IPS DF 4.7 (cell line): ENCODE results near the gene PPP1R9A.

Source experiments
- DNase-seq: peaks from one replicate; pipeline ENCODE4 v3.0.0-alpha.2; 2013; ENCODE audit warnings: low spot score; ENCODE audit errors: extremely low read depth

Gene PPP1R9A

DNA sequence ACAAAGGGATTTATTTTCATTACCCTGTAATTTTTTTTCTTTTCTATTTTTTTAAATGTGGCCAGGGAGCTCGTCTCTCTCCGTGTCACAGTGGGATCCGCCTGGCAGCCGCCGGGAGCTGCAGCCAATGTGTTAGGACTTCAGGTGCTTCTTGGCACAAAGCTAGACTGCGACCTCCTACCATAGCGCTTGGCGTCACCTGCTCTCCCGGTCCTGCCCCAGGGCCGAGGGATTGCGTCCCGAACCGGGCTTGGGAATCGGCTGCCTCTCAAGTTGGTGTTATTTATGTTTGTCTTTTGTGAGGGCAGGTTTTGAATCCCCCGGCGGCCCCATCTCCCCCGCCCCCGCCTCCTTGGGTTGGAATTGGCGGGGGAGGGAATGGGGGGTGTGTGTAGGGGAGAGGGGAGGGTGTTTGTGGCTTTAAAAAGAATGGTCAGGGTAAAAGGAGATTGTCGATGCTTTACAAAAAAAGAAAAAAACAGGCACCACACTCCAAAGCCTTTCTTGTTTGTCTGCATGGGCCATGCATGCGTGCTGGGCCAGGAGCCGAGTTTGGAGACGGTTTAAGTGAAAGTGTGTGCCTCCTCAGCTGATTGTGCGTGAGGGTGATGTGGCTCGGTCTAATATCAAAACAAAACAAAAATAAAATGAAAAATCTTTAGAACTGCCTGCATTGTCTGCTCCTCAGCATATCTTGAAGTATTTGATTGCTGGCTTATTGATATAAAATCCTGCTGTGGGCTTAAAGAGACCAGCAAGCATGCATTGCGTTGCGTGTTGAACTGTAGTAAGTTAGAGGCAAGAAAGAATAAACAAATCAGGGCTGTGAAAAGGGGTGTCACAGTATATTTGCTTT is 1.2 kb downstream of the PPP1R9A start:
- DNase-seq, result peak; percentile 28

GRCh38 chr7:94909179-94909466 is 1.7 kb downstream of the PPP1R9A start:
- no peak for DNase-seq

GRCh38 chr7:94912085-94912484 is 4.7 kb downstream of the PPP1R9A start:
- DNase-seq, result no peak

DNA sequence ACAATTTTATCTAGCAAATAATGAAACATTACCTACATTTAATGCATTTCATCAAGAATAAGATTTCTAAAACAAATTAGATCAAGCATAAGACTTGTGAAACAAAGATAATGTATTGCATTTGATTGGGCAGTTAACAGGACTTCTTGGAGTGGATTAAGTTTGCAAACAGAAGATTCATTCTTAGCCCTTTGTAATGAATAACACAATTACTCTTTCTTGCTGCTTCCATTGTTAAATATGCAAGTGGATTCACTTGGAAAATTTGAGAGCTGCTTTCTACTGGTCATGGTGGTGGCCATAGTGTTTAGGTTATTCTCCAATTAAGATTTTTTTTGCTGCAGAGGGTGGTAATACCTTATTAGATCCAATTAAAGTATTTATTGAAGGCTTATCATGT is 6.0 kb downstream of the PPP1R9A start:
- no peak for DNase-seq

- DNase-seq, result no peak
These were observed 14.5 kb downstream of the PPP1R9A start for GRCh38 chr7:94921911-94922310.

DNA sequence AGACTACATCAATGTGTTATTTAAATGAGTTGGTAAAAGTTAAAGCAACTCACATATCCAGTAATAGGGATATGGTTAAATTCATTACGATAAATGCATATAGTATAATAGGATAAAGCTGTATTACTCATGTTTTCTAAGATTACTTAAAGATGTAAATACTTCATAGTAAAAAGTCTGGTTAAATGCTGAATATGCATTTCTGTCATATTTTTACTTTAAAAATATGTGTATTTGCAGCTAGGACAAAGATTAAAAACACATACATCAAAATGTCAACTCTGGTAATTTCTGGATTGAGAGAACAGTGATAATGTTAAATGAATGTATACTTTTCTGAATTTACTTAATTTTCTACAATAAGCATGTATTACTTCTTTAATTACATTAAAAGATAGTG is 15.1 kb downstream of the PPP1R9A start:
- DNase-seq, result no peak

GRCh38 chr7:94923412-94923811 is 16.0 kb downstream of the PPP1R9A start:
- no peak for DNase-seq

DNA sequence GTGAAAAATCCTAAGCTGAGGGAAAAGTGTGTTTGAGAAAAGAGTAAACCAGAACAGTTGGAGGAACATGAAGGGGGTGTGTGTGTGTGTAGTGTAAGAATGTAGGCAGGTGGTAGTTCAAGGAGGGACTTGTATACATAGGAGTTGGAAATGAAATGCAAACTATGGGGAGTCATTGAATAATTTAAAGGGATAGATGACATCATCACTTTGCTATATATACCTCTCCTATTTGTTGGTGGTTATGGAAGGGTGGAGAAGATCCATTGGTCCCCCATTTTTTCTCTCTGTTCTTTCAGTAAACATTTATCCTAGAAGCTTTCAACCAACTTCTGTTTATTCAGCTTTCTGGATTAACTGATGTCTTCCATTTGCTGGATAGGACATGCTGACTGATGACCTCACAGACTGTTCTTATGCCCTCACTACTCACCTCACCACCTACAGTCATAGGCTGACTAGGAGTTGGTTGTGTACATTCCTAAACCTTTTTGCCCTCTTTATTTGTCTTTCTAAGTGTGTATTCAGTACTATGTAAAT is 20.8 kb downstream of the PPP1R9A start:
- no peak for DNase-seq

GRCh38 chr7:94933256-94933990 is 26.0 kb downstream of the PPP1R9A start:
- no peak for DNase-seq

DNA sequence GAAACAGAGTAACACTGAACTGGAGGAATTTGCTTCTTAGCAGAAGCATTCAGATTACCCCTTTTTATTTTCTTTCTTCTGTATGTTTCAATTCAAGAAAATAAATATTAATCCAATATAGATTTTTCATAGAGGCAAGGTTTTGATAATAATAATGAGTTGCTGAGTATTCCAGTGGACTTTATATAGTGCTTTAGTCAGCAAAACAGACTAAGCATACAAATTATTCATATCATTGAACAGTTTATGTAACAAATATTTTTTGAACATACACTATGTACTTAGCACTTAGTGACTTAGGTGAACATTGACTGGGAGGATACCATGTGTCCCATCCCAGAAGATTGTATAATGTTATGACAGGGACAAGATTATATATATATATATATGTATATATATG is 32.0 kb downstream of the PPP1R9A start:
- DNase-seq, result no peak

- no peak for DNase-seq
These were observed 32.8 kb downstream of the PPP1R9A start for GRCh38 chr7:94940241-94940640.

DNA sequence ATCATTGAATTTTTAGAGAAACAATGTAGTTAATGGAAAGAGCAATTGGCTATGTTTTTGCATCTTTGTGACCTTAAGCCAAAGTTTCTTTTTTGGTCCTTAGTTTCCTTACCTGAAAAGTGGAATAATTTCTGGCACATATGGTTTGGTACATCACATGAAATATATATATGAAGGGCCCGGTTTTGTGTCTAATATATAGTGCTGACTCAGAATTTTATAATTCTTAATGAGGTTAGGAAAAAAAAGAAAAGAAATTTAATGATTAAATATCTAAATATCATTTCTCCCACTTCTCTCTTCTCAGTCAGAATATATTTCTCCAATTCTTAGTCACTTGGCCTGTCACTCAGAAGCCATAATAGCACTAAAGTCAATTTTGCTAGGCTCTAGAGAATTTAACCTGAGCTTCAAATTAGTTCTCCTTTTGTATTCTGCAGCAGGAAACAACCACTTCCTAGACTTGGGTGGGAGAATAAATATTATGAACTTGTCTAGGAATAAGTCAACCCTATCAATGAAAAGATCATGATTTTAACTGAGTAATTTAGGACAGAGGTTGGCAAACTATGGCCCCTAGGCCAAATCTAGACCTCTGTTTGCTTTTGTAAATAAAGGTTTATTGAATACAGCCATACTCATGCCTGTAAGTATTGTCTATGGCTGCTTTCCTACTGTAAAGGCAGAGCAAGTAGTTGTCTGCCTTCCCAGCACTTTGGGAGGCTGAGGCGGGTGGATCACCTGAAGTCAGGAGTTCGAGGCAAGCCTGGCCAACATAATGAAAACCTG is 34.6 kb downstream of the PPP1R9A start:
- DNase-seq, result no peak

- no peak for DNase-seq
These were observed 35.7 kb downstream of the PPP1R9A start for GRCh38 chr7:94943134-94943533.

DNA sequence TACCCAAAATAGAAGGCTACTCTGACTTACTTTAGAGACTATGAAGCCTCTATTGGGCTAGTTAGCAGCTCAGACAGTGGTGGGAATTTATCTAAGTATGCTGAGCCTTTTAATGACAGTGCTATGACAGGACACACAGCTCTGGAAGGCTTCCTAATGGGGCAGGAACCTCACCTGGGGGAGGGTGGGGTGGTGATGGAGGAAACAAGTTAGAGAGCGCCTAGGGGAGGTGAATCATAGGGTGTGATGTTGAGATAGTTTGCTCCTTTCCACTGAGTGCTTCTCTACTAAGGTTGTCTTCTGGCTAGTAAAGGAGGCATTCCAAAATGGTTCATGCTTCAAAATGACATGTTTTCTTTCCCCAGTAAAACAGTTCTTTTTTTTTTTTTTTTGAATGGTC is 42.1 kb downstream of the PPP1R9A start:
- no peak for DNase-seq

DNA sequence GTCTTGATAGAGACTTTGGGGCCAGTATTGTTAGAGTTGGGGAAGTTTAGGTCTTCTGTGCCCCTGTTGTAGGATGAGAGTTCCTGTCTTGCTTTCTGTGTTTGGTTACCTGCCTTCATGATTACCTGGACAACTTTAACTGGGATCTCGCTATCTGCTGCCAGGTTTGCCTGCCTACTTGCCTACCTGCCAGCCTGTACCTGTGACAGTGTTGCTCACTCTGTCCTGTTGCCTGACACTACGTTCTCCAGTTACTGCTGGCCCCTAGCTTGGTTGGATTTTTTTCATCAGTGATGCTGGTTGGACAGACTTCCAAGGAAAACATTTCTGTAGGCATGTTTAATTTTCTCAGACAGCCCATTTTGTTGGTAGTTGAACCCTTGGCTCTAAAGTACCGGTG is 48.4 kb downstream of the PPP1R9A start:
- no peak for DNase-seq

- DNase-seq, result no peak
These were observed 49.7 kb downstream of the PPP1R9A start for GRCh38 chr7:94957061-94957460.

DNA sequence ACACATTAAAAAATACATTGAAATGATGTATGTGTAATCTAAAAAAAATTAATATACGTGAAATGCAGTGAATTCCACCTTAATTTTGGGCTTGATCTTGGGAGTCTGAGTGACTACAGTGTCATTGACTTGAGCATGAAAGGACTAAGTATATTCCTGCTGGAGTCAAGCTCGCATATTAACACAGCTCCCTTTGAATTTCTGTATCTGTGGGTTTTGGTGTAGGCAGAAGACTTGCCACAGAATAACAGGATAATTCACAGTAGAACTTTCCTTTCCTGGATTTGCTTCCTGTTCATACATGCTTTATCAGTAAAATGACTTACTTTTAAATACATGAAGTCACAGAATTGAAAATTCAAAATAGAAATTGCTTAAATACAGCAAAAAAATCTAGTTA is 55.3 kb downstream of the PPP1R9A start:
- no peak for DNase-seq

DNA sequence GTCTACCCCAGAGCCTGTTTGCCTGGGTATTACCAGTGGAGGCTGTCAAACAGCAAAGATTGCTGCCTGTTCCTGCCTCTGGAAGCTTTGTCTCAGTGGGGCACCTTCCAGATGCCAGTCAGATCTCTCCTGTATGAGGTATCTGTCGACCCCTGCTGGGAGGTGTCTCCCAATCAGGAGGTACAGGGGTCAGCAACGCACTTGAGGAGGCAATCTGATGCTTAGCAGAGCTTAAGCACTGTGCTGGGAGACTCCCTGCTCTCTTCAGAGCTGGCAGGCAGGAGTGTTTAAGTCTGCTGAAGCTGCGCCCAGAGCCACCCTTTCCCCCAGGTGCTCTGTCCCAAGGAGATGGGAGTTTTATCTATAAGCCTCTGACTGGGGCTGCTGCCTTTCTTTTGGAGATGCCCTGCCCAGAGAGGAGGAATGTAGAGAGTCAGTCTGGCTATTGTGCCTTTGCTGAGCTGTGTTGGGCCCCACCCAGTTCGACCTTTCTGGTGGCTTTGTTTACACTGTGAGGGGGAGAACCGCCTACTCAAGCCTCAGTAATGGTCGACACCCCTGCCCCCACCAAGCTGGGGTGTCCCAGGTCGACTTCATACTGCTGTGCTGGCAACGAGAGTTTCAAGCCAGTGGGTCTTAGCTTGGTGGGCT is 62.2 kb downstream of the PPP1R9A start:
- no peak for DNase-seq

DNA sequence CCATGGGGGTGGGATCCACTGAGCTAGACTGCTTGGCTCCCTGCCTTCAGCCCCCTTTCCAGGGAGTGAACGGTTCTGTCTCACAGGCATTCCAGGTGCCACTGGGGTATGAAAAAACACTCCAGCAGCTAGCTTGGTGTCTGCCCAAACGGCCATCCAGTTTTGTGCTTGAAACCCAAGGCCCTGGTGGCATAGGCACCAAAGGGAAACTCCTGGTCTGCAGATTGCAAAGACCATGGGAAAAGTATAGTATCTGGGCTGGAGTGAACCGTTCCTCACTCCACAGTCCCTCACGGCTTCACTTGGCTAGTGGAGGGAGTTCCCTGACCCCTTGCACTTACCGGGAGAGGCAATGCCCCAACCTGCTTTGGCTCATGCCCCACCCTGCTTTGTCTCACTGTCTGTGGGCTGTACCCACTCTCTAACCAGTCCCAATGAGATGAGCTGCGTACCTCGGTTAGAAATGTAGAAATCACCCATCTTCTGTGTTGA is 62.7 kb downstream of the PPP1R9A start:
- no peak for DNase-seq

- DNase-seq, result no peak
These were observed 63.9 kb downstream of the PPP1R9A start for GRCh38 chr7:94971051-94971867.
